OCI-LY3 (cell line): ENCODE results near the gene PIP4K2C.

Experiments used
- H2AFZ ChIP-seq: fragments of 200-600, 300-600 bp; shearing (Covaris generic); 2 replicates; pipeline ENCODE4 v1.6.0; 2014; ENCODE audit warnings: antibody characterized with exemption, low read depth, low read length
- H3K27ac ChIP-seq: fragments of 200-600, 300-600 bp; sonication (generic); 2 replicates; pipeline ENCODE4 v1.5.1; 2014; ENCODE audit warnings: mild to moderate bottlenecking, low read length, moderate library complexity, mixed read lengths
- H3K27me3 ChIP-seq: fragments of 200-600, 300-600 bp; sonication (generic); 2 replicates; pipeline ENCODE4 v1.6.1; 2014; ENCODE audit warnings: low read depth, low read length, mixed read lengths
- H3K36me3 ChIP-seq: fragments of 200-600, 300-600 bp; sonication (generic); replicated peaks from 2 replicates; pipeline ENCODE3; 2014; ENCODE audit warnings: low read depth, low read length, mixed read lengths
- H3K4me1 ChIP-seq: fragments of 300-600, 200-600 bp; sonication (generic); 2 replicates; pipeline ENCODE4 v1.6.1; 2014; ENCODE audit warnings: low read length, mixed read lengths
- H3K4me2 ChIP-seq: fragments of 200-600, 300-600 bp; sonication (generic); 2 replicates; pipeline ENCODE4 v1.6.1; 2014; ENCODE audit warnings: low read length, mixed read lengths
- H3K4me3 ChIP-seq: fragments of 300-600, 200-600 bp; sonication (generic); 2 replicates; pipeline ENCODE4 v1.5.1; 2014; ENCODE audit warnings: antibody characterized with exemption, mild to moderate bottlenecking, low read length, moderate library complexity
- H3K79me2 ChIP-seq: fragments of 300-600, 200-600 bp; shearing (Covaris generic); 2 replicates; pipeline ENCODE4 v1.6.1; 2014; ENCODE audit warnings: mild to moderate bottlenecking, low read length, mixed read lengths
- H3K9ac ChIP-seq: fragments of 300-600, 200-600 bp; shearing (Covaris generic); 2 replicates; pipeline ENCODE4 v1.6.0; 2014; ENCODE audit warnings: mild to moderate bottlenecking, low read length, moderate library complexity
- H3K9me3 ChIP-seq: fragments of 200-600, 300-600 bp; shearing (Covaris generic); 2 replicates; pipeline ENCODE4 v1.6.1; 2014; ENCODE audit warnings: low read length, mixed read lengths; ENCODE audit not compliant: insufficient read depth
- H4K20me1 ChIP-seq: fragments of 200-600, 300-600 bp; sonication (generic); 2 replicates; pipeline ENCODE4 v1.6.1; 2016; ENCODE audit warnings: low read length, mixed read lengths; ENCODE audit not compliant: insufficient read depth
- CTCF ChIP-seq: fragments of 200-600, 300-600 bp; sonication (generic); IDR thresholded peaks from 2 replicates; pipeline ENCODE4 v1.5.1; 2014; ENCODE audit warnings: antibody characterized with exemption, low read length, low read depth
- EZH2phosphoT487 ChIP-seq: fragments of 200-600 bp; shearing (Covaris generic); IDR thresholded peaks from 2 replicates; pipeline ENCODE4 v1.6.1; 2018; ENCODE audit warnings: antibody characterized with exemption, mixed run types, low read depth

The PIP4K2C gene

DNA sequence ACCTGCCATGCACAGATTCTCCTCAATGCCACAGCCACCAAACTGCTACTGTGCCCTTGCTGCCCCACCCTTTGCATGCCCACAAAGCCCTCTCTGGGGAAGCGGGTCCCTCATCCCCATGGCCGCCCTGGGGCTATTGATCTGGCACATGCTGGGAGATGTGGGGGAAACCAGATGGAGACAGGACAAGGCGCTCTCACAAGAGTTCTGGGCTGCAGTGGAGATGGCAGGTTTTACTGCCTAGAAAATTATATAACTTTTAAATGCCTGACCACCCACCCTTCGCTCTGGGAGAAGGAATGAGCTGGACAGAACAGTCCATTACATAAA lies 10.6 kb upstream of the PIP4K2C start:
- Histone ChIP-seq H2AFZ (no peak overlapping the region), H3K4me2 (no peak overlapping the region), H4K20me1 (no peaks in the 10 kb centered on the region), H3K36me3 (no peaks in the 10 kb centered on the region), H3K4me3 (no peak overlapping the region), H3K27ac (no peak overlapping the region), H3K9me3 (no peaks in the 10 kb centered on the region), H3K4me1 (peaks cover 4% of the 10 kb centered on the region; the same call in 1 of the 2 replicates), H3K27me3 (peaks cover 15% of the 10 kb centered on the region), H3K9ac (no peak overlapping the region), H3K79me2 (no peaks in the 10 kb centered on the region)
- no peak for TF ChIP-seq EZH2phosphoT487

- no peak overlapping the region for H3K4me3 ChIP-seq
- peaks cover 4% of the 10 kb centered on the region; the same call in 1 of the 2 replicates for H3K4me1 ChIP-seq
- H3K79me2 ChIP-seq = no peaks in the 10 kb centered on the region
- H3K27me3 ChIP-seq = peaks cover 13% of the 10 kb centered on the region
- no peaks in the 10 kb centered on the region for H4K20me1 ChIP-seq
- no peak for TF ChIP-seq EZH2phosphoT487
- no peak for TF ChIP-seq CTCF
- H3K27ac ChIP-seq = no peak overlapping the region
- no peak overlapping the region for H2AFZ ChIP-seq
- H3K9me3 ChIP-seq = no peaks in the 10 kb centered on the region
- no peak overlapping the region for H3K4me2 ChIP-seq
- H3K36me3 ChIP-seq = no peaks in the 10 kb centered on the region
- no peak overlapping the region for H3K9ac ChIP-seq
Observed at GRCh38 chr12:57581802-57582201, 9.2 kb upstream of the PIP4K2C start.

GRCh38 chr12:57582440-57582839 lies 8.6 kb upstream of the PIP4K2C start:
- no peak overlapping the region for H3K4me3 ChIP-seq
- peaks cover 4% of the 10 kb centered on the region; the same call in 1 of the 2 replicates for H3K4me1 ChIP-seq
- no peak overlapping the region for H3K27ac ChIP-seq
- H3K9ac ChIP-seq = no peak overlapping the region
- H3K4me2 ChIP-seq = no peak overlapping the region
- TF ChIP-seq CTCF (no peak), EZH2phosphoT487 (no peak)
- no peaks in the 10 kb centered on the region for H3K79me2 ChIP-seq
- H3K27me3 ChIP-seq = peaks cover 18% of the 10 kb centered on the region
- no peak overlapping the region for H2AFZ ChIP-seq
- H4K20me1 ChIP-seq = no peaks in the 10 kb centered on the region
- H3K36me3 ChIP-seq = no peaks in the 10 kb centered on the region
- no peaks in the 10 kb centered on the region for H3K9me3 ChIP-seq

DNA sequence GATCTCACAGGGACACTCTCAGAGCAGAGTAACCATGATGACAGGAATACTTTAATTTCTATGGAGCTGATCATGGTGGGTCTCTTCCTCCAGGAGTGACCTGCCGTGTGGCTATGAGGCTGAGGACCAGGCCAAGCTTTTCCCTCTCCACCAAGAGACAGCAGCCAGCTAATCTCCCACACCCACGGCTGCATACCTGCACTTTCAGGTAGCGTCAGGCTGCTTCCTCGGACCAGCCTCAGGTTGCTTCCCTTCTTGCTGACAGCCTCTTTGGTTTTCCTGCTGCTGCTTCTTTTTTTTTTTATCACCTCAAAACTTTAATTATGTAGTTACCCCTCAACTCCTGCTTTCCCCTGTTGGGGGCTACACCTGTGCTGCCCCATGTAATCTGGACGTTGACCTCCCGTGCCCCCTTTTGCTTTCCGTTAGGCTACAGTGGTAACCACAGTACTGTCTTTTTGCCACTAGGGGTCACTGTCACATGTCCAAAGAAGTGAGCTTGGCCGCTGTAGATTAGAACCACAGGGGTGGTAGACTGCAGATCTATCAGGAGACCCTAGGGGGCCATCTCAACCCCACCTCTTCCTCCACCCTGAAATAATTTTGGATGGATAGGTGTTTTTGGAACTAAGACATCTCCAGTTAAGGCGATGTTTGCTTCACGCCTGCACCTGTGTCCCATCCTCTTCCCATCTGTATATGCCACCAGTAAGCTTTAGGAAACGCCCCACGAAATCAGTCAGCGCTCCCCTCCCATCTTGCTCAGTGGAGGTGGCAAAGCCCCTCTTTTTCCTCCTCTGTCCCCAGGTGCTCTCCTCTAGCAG lies 7.8 kb upstream of the PIP4K2C start:
- no peaks in the 10 kb centered on the region for H4K20me1 ChIP-seq
- H2AFZ ChIP-seq = peak overlapping the region; percentile 56
- H3K79me2 ChIP-seq = no peaks in the 10 kb centered on the region
- no peak overlapping the region for H3K9ac ChIP-seq
- no peaks in the 10 kb centered on the region for H3K36me3 ChIP-seq
- peaks cover 25% of the 10 kb centered on the region for H3K27me3 ChIP-seq
- H3K4me1 ChIP-seq = peaks cover 4% of the 10 kb centered on the region; the same call in 1 of the 2 replicates
- H3K27ac ChIP-seq = no peak overlapping the region
- H3K4me3 ChIP-seq = peak overlapping the region; percentile 35
- TF ChIP-seq CTCF (peak; percentile 96), EZH2phosphoT487 (no peak)
- H3K4me2 ChIP-seq = peak overlapping the region; percentile 64
- H3K9me3 ChIP-seq = no peaks in the 10 kb centered on the region
